Mucosa of rectum (tissue), 2 donors: ENCODE measurements around the gene CEACAM19.
A peak's percentile ranks its signal among the peaks of the same experiment; 100 is the strongest.
"Not testable (repeated sequence)": the region's sequence is repeated elsewhere in the genome, so short reads cannot be mapped to it uniquely, and the experiment has no call there.

Experiments
- H3K27ac ChIP-seq, 2 donors: one replicate each; pipeline ENCODE4 v1.7.0; 2013; ENCODE audit warnings: inconsistent platforms in 2 of 2, low read depth in 2 of 2, low read length in 2 of 2
- H3K27me3 ChIP-seq, 2 donors: one replicate each; pipeline ENCODE4 v1.7.0; 2013; ENCODE audit warnings: low read length in 2 of 2; ENCODE audit not compliant: control insufficient read depth in 2 of 2, insufficient read depth in 2 of 2
- H3K36me3 ChIP-seq, 2 donors: one replicate each; pipeline ENCODE4 v1.7.0; 2013; ENCODE audit warnings: low read length in 2 of 2; ENCODE audit not compliant: control insufficient read depth in 2 of 2, insufficient read depth in 2 of 2
- H3K4me1 ChIP-seq, 2 donors: one replicate each; pipeline ENCODE4 v1.7.0; 2013; ENCODE audit warnings: low read length in 2 of 2, mild to moderate bottlenecking in 1 of 2; ENCODE audit not compliant: control insufficient read depth in 2 of 2, insufficient read depth in 2 of 2
- H3K4me3 ChIP-seq, 2 donors: one replicate each; pipeline ENCODE4 v1.7.0; 2013; ENCODE audit warnings: low read length in 2 of 2
- H3K9ac ChIP-seq, 2 donors: one replicate each; pipeline ENCODE4 v1.7.0; 2013; ENCODE audit warnings: low read length in 2 of 2, low read depth in 1 of 2, mild to moderate bottlenecking in 1 of 2
- H3K9me3 ChIP-seq, 2 donors: one replicate each; pipeline ENCODE4 v1.7.0; 2013; ENCODE audit warnings: low read length in 2 of 2; ENCODE audit not compliant: control insufficient read depth in 2 of 2
- donor health status: healthy.
- donor health status: Normal muscosa, but diverticular disease.

The CEACAM19 gene

GRCh38 chr19:44670027-44670426, 1.3 kb upstream of the CEACAM19 start:
- H3K36me3 ChIP-seq, H3K27me3 ChIP-seq, H3K9me3 ChIP-seq, H3K4me1 ChIP-seq, H3K27ac ChIP-seq, H3K9ac ChIP-seq, H3K4me3 ChIP-seq: not testable (repeated sequence)

GRCh38 chr19:44672226-44672625, 944 bp downstream of the CEACAM19 start:
- Histone ChIP-seq H3K27me3 (no peaks in the 10 kb centered on the region), H3K4me1 (no peaks in the 10 kb centered on the region), H3K36me3 (no peaks in the 10 kb centered on the region), H3K4me3 (no peak overlapping the region), H3K27ac (no peak overlapping the region), H3K9ac (no peak overlapping the region), H3K9me3 (no peaks in the 10 kb centered on the region)

GRCh38 chr19:44673510-44673909, 2.2 kb downstream of the CEACAM19 start:
- Histone ChIP-seq H3K9ac (no peak overlapping the region), H3K4me1 (no peaks in the 10 kb centered on the region), H3K9me3 (no peaks in the 10 kb centered on the region), H3K4me3 (no peak overlapping the region), H3K36me3 (no peaks in the 10 kb centered on the region), H3K27ac (no peak overlapping the region), H3K27me3 (no peaks in the 10 kb centered on the region)

GRCh38 chr19:44675521-44675920, 4.2 kb downstream of the CEACAM19 start:
- Histone ChIP-seq H3K27ac (no peak overlapping the region), H3K9me3 (no peaks in the 10 kb centered on the region), H3K9ac (no peak overlapping the region), H3K27me3 (no peaks in the 10 kb centered on the region), H3K36me3 (no peaks in the 10 kb centered on the region), H3K4me1 (peaks cover 0 to 3% of the 10 kb centered on the region in 2 donors), H3K4me3 (no peak overlapping the region)

GRCh38 chr19:44677019-44677811, 5.9 kb downstream of the CEACAM19 start:
- no peak overlapping the region for H3K4me3 ChIP-seq
- H3K9me3 ChIP-seq = no peaks in the 10 kb centered on the region

GRCh38 chr19:44680536-44680935, 9.3 kb downstream of the CEACAM19 start:
- no peak overlapping the region for H3K9ac ChIP-seq
- no peak overlapping the region for H3K4me3 ChIP-seq
- H3K4me1 ChIP-seq = peaks cover 16 to 29% of the 10 kb centered on the region in 2 donors
- no peaks in the 10 kb centered on the region for H3K27me3 ChIP-seq
- H3K36me3 ChIP-seq = no peaks in the 10 kb centered on the region
- peak overlapping the region; percentile 75 to 79 for H3K27ac ChIP-seq
- H3K9me3 ChIP-seq = no peaks in the 10 kb centered on the region

More at GRCh38 chr19:44677019-44677811, 5.9 kb downstream of the CEACAM19 start:
- Histone ChIP-seq H3K36me3 (no peaks in the 10 kb centered on the region), H3K27ac (no peak overlapping the region), H3K9ac (no peak overlapping the region), H3K27me3 (no peaks in the 10 kb centered on the region), H3K4me1 (peaks cover 8 to 15% of the 10 kb centered on the region in 2 donors)

- Histone ChIP-seq H3K9ac (no peak overlapping the region), H3K9me3 (no peaks in the 10 kb centered on the region), H3K36me3 (no peaks in the 10 kb centered on the region), H3K27me3 (no peaks in the 10 kb centered on the region), H3K4me1 (peaks cover 16 to 30% of the 10 kb centered on the region in 2 donors), H3K27ac (no peak overlapping the region), H3K4me3 (no peak overlapping the region)
Observed at GRCh38 chr19:44681992-44682790, 10.9 kb downstream of the CEACAM19 start.

- no peak overlapping the region for H3K9ac ChIP-seq
- H3K4me3 ChIP-seq = no peak overlapping the region
- H3K27ac ChIP-seq = no peak overlapping the region
- H3K4me1 ChIP-seq = peaks cover 16 to 30% of the 10 kb centered on the region in 2 donors
- H3K36me3 ChIP-seq = no peaks in the 10 kb centered on the region
- no peaks in the 10 kb centered on the region for H3K27me3 ChIP-seq
- H3K9me3 ChIP-seq = no peaks in the 10 kb centered on the region
Observed at GRCh38 chr19:44682807-44683206, 11.5 kb downstream of the CEACAM19 start.

- no peaks in the 10 kb centered on the region for H3K9me3 ChIP-seq
- H3K36me3 ChIP-seq = no peaks in the 10 kb centered on the region
- no peak overlapping the region for H3K9ac ChIP-seq
- no peaks in the 10 kb centered on the region for H3K27me3 ChIP-seq
- no peak overlapping the region for H3K4me3 ChIP-seq
- no peak overlapping the region for H3K27ac ChIP-seq
- peaks cover 16 to 30% of the 10 kb centered on the region in 2 donors for H3K4me1 ChIP-seq
Observed at GRCh38 chr19:44683434-44684210, 12.3 kb downstream of the CEACAM19 start.

GRCh38 chr19:44684396-44684795, 13.1 kb downstream of the CEACAM19 start:
- H3K27ac ChIP-seq, H3K4me3 ChIP-seq, H3K9ac ChIP-seq, H3K27me3 ChIP-seq, H3K36me3 ChIP-seq, H3K9me3 ChIP-seq: not testable (repeated sequence)
- H3K4me1 ChIP-seq = peaks cover 20 to 34% of the 10 kb centered on the region in 2 donors
